Activated CD4-positive, alpha-beta T cell treated with anti-CD3 and anti-CD28 coated beads, Interleukin-2, amount 50 U/mL, for 4 hours (primary cell): ENCODE data around the gene LRRFIP1.

ENCODE experiments used
- DNase-seq, 2 experiments: peaks; one replicate each; pipeline ENCODE4 v3.0.0-alpha.2; 2020

LRRFIP1 gene

DNA sequence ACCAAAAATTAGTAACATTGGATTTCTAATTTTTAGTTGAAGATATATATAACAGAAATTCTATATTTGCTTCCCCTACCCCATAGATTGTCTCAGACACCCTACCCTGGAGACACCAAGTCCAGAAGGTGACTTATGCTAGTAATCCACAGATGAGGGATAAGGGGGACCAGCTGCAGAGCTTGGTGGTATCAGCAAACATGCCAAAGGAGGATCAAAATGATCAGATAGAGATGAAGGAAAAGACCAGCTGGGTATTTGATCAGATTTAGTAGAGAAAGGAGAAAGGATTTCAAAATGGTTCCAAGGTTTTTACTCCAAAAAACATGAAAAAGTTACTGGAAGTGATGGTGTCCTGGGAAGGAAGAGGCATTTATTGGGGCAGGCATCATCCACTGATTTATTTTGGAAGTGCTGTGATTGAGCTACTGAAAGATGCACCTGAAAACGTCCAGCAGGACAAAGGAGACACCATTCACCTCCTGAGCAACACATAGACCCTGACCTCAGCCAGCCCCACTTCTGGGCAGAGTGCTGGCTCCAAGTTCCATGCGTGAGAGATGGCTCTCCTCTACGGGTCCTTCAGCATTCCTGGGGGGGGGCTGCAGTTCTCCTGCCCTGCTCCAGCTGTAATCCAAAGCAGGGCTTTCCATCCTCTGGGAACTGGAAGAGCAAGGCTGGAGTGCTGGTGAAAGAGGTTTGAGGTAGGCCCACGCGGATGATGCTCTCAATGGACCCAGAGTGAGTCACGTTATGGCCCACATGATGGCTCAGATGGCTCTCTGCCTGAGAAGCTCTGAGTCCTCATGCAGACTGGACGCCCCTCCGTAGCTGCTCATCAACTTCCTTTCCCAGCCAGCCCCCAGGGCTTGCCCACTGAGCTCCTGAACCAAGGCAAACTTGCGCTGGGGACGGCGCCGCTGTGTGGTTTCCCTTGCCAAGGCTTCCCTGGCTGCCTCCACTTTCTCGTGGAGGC is 3.7 kb upstream of the LRRFIP1 start:
- DNase-seq = no peak

DNA sequence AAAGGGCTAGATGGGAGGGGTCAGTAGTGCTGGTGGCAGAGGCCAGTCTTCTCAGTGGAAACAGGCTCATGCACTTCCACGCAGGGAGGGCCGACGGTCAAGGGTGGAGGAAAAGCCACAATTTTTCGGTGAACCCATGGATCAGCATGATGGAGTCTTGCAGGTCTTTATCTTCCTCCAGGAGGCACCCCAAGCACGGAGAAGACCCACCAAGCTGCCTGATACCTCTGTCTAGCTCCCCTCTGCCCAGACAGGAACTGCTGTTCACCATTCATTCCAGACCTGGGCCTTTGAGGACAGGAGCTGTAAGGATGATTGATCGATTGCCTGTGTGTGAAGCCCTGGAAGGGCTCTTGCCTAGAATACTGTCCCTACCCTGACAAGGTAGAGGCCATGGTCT is 2.8 kb upstream of the LRRFIP1 start:
- DNase-seq = no peak

DNA sequence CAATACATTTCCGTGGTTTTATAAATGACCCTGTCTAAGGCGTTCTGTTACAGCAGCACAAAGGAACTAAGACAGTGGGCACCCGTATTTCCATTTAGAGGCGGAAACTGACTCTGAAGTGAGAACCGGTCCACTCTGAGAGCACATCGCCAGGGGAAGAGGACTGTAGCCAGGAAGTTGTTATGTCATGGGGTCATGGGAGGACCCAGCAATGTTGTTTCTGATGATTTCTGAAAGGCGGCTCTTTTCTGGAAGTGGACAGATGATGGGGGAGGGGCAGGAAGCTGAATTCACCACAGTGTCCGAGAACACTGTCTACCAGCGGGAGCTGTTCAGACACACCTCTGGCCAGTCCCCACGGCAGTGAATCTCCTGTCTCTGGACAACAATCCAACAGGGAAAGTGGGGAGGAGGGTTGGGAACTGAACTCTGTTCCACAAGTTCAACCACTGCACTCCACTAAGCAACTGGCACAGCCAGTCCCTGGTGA is 2.1 kb upstream of the LRRFIP1 start:
- no peak for DNase-seq

DNA sequence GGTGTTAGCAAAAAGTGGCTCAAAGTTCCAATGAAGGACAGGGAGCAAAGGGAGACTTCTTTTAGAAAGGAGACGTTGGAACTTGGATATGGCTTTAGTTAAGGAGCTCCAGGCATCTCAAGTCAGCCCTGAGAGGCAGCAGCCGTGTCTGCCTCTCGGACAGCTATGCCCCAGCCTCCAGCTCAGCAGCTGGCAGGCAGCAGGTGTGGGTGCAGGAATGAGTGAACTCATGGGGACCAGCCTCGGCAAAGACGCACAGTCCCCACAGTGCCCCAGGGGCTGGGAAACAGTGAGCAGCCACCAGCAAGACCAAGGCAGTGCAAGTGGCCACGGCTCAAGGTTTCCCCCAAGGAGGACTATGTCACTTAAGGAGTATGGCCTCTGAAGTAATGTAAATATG is 1.6 kb upstream of the LRRFIP1 start:
- no peak for DNase-seq

DNA sequence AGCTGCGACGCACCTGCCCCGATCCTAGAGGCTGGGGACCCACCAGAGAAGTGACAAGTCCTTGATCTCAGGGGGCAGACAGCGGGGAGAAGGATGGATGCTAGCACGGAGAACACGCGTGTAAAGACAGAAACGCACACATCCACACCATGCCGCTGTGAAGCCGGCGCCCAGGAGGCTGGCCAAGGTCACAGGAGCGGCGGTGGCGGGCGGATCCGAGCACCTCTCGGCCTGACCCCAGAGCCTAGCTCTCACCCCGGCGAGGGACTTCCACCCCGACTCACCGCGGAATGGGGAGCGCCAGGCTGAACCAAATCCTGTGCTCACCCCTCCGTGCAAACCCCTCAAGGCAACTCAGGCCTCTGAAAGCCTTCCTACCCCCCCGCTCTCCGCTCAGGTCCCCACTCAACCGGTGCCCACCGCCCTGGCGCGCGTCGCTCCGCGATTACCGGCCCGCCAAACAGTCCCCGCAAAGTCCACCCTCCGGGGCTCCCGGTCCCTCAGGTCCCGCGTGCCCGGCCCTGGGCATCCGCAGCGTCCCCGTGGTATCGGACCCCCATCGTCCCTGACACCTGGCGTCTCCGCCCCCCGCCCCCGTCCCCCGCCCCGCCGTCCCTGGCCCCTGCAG is 460 bp upstream of the LRRFIP1 start:
- no peak for DNase-seq

DNA sequence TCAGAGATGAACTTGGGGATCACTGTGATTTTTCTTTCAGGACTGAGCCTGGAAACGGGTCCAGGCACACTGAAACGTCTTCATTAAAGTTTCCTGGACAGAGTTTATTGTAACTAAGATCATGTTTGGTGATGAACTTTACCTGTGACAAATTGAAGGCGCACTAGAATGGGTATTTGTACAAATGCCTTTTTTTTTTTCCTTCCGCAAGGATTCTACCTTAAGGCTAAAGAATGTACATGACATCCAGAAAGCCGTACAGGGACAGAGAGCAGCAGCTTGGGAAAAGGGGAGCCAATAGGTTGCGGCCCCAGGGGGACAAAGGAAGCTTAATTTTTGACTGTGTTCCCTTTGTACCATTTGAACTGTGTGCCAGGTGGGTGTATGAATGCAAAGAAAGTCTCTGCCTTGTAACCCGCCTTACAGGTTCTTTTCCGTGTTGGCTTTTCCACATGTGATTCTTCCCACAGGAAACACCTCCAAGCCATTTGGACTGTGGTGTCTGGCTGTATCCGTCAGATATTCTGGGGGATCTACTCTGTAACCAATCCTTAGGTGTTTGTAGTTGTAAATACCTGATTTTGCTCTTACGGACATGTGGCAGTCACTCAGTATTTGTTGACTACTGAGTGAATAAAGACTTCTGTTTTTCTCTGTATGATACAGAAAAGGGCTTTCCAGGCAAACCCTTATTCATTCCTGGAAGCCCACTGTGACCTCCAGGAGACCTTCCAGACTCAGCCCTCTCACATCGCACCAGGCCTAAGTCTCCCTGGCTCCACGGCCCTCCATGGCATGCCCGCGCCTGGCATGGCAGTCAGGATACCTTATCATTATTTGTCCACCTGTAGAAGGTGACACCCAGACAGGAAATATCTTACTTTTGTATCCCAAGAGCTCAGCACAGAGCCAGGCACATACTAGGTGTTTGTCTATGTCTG is 1.1 kb downstream of the LRRFIP1 start:
- no peak for DNase-seq

DNA sequence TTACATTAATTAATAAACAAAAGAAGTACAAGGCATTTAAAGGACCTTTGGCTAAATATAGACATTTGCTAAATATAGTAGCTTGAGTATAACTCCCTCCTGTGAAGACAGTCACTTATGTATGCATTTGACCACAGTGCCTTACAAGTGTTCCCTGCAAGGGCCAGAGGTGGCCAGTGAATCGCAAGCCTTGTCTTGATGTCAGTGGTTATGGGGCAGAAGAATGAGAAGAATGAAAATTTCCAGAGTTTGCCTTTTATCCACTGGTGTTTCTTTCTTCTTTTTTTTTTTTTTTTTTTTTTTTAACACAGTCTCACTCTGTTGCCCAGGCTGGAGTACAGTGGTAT is 1.8 kb downstream of the LRRFIP1 start:
- no peak for DNase-seq

DNA sequence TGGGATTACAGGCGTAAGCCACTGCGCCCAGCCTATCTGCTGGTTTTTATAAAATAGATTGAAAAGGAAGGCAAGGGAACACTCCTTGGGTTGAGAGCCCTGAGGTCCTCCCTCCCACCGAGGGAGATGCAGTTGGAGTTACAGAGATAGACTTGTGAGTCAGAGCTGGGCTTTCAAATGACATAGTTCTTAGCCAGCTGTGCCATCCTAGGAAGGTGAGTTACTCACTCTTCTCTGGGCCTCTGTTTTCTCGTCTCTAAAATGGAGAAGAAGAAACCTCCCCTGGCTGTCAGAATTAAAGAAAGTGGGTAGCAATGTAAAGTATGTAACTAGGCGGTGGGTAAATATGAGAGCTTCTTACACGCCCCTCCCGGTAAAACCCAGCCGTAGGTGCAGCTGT is 2.4 kb downstream of the LRRFIP1 start:
- no peak for DNase-seq

DNA sequence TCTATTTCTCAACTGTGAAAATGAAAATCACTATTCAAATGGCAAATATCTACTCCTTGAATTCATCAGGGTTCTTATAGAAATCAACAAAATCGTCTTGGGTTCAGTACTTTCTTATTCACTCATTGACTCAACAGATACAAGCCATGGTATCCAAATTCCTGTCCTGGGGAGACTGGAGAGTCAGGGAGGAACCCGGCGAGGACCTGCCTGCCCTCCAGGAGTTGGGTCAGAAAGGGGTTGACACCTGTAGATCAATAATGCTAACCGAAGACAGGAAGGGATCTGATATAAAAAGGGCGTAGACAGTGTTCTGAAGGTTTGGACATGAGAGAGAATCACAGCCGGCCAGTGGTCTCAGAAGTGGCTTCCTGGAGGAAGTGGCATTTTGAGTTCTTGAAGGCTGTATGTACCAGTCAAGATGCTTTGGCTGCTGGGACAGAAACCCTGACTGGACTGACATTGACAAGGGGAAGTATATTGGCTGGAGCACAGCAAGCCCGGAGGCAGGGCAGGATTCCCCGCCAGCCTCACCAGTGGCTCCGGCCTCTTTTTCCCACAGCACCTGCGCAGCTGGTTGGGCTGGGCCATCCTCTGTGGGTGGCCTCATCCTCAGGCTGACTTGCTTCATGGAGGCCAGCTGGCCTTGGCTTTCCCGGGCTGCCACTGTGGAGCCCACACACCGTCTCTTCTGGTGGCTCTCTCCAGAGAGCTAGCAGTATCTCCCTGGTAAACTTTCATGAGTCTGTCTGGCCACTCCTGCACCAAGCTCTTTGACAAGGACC is 3.0 kb downstream of the LRRFIP1 start:
- no peak for DNase-seq

DNA sequence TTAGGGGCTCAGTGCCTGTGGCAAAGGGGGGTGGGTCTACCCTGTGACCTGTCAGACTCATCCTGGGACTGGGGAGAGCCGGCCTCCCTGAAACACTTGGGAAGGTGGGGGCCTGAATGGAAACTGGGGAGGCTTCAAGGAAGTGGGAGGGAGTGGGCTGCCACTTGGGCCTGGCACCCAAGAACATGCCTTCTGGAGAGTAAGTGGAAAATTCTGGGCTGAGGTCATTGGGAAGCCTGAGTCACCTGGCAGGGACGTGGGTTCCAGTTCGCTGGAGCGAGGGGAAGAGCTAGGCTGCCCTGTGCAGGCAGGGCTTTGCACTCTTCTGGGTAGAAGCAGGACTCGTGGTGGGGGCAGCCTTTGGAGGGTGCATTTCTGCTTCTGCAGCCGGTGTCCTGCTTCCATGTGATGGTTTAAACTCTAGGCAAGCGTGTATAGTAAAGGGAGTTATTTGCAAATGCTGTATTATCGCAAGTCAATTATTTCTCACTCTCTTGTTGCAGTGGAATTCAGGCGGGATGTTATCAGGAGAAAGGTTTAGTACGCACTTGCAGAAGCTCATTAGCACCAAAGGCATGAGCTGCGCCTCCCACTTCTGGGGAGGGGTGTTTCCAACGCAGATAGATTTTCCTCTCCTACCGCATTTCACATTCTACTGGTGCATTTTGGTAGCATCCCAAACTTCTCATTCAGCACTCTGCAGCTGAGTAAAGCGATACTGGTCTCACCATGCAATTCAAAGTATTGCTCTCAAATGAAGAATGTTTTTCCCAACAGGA is 3.8 kb downstream of the LRRFIP1 start:
- no peak for DNase-seq

DNA sequence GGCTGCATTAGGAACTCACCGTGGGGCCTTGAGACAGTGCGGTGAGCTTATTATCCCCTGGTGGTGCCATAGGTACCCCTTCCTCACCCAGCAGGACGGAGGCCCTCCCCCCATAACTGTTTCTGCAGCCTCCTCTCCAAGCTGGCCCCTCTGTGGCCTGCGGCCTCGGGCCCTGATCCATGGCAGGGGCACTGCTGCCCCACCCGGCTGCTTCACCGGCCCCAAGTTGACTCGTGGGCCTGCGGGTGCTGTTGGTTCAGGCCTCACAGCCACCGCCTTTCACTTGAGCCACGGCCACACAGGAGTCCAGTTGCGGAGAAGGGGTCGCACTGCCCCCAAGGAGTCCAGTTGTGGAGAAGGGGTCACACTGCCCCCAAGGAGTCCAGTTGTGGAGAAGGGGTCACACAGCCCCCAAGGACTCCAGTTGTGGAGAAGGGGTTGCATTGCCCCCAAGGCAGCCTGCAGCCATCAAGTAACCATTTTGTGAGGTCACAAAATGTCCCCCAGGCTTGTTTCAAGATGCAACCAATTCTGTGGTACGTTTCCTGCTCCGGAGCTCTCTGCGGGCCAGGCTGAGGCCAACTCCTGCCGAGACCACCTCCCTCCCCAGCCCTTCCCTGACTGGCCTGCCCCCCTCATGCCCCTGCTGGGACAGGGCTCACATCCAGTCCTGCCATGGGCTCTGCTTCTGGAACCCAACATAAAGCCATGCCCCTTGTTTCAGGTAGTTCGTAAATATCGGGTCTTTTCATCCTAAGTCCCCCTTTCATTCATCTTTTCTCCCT is 4.6 kb downstream of the LRRFIP1 start:
- DNase-seq = no peak

DNA sequence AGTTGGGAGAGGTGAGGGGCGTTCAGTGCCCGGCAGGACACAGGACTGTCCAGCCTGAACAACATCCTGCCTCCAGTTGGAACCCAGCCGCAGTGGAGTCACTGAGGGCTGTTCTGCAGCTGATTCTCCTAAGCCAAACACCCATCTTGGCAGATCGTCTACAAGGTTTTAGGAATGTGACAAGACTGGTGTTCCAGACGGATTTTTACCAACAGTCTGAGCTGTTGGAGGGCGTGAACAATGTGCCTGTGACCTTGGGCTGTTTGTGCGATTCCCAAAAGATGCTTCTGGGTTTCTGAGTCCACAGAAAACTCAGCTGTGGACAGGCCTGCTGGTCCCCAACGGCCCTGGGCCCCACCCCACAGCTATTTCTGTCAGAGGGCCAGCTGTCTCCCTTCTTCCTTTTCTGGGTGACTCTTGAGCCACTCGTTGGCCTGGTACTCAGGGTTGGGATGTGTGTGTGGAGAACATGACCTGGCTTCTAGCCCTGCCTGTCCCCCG is 5.7 kb downstream of the LRRFIP1 start:
- no peak for DNase-seq

DNA sequence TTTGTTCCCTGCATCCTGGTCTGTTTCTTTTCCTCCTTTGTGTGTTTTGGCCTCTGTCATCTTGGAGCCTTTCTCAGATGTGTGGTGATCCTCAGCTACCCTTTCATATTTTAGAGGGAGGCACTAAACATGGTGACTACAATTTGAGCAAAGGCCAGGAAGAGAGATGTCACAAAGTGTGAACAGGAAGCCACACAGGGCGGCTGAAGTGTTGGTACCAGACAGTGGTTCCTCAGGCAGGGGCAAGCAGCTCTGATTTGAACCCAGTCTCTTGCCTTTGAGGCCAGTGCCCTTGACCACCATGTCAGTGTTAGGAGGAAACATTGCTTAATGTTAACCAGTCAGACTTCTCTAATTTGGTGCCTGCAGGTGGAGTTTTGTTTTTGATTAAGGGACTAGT is 9.2 kb downstream of the LRRFIP1 start:
- DNase-seq = no peak

DNA sequence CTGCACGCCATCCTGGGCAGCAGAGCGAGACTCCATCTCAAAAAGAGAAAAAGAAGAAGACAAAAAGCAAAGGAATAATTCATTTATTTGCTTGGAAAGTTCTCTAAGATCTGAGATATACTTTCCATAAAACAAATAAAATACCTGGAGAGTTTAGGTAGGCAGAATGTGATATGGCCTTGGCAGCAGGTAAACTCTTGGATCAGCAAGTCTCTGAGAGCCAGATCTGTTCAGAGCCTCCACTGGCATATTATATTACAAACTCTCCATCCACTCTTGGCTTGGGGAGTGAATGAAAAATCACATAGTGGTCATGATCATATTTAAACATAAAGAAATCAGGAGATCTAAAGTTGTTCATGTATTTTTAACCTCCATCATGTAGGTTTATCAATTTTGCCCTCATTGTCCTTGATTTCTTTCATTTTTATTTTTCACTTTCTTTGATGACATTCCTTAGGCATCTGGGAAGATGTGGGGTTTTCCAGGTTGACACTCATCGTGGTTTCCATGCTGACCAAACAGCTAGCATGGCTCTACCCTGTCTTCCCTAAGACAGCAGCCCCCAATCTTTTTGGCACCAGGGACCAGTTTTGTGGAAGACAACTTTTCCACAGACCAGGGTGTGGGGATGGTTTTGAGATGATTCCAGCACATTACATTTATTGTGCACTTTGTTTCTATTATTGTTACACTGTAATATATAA is 10.2 kb downstream of the LRRFIP1 start:
- DNase-seq = no peak

DNA sequence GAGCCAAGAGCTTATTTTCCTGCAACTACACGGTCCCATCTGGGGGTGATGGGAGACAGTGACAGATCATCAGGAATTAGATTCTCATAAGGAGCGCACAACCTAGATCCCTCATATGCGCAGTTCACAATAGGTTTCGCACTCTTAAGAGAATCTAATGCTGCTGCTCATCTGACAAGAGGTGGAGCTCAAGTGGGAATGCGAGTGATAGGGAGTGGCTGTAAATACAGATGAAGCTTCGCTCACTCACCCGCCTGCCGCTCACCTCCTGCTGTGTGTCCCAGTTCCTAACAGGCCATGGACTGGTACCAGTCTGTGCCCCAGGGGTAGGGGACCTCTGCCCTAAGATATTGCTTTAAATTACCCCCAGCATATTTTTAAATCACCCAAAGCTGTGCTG is 10.8 kb downstream of the LRRFIP1 start:
- DNase-seq = no peak

DNA sequence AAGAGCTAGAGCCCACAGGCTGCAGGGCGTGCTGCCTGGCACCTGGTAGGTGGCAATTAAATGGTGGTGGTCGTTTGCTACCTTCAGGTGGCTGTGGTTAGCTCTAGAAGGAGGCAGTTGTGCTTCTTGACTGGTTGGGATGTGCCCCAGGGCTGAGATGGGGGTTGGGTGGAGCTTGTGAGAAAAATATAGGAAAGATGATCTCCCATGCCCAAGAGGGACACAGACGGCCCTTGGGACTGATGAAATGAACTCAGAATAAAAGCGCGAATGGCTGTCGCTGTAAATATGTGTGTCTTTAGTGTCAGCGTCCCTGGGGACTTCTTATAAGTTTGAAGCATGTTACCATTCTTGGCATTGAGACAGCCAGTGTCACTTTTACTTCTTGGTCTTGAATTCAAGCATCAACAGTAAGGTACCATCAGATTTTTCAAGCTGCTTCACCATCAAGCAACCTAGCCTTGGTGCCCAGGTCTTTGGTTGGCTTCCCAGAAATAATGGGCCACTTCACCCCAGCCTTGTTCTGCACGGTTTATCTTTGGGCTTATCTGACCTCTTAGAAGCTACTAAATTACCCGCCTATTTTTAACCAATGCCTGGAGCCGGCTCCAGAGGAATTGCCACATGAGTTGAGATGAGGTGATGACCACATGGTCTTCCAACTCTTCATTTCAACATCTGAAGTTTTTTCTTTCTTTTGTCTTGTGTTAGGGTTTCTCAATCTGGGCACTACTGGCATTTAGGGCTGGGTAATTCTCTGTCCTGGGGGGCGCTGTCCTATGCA is 11.9 kb downstream of the LRRFIP1 start:
- DNase-seq = no peak

DNA sequence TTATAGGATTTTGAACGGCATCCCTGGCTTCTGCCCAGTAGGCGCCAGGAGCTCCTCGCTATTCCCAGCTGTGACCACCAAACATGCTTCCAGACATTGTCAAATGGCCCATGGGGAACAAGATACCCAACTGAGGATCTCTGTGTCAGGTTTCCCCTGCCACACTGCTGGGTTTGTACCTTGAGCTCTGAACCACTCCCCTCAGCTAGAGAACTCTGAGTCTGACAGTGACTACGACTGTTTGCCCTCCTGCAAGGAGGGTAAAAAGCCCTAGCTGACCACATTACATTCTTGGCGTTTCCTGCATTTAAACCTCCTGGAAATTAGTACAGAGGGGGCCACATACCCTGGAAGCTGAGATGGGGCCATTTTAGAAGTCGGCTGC is 12.4 kb downstream of the LRRFIP1 start:
- no peak for DNase-seq

DNA sequence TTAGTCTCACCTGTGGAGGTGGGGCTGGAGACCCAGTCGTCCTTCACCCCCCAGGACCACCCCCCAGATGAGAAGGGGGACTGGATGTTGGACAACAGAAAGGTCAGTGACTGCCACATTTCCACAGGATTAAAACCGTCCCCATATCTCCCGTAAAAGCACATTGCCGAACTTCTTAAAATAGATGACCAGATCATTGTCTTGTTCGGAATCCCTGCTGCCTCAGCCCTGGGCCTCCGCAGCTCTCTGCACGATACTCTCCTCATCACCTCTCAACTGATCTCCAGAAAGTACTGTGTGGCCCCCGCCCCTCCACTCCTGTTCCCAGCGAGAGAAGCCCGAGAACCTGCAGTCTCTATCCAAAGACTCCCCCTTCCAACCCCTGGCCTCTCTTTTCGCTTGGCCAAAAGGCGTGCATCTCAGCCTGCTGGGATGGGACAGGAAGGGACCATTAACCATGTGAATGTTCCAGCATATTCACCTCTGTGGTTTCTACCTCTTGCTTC is 13.2 kb downstream of the LRRFIP1 start:
- no peak for DNase-seq
